Right renal pelvis (tissue), 4 donors: ENCODE results near the gene TTPAL. TPM values are rescaled to one million over a fixed set of nuclear protein-coding genes. Genes with fewer than 3 reads are reported as not detected.

Source experiments
- DNase-seq, 4 donors: peaks; one replicate each; pipeline ENCODE4 v3.0.0-alpha.2; 2013; ENCODE audit warnings: low read depth in 4 of 4, low spot score in 3 of 4, missing footprints in 1 of 4
- polyA plus RNA-seq, 4 donors: library from polyadenylated mRNA; unstranded; fragments of 120-200 nt; gene quantifications; one replicate each; pipeline ENCODE4 v1.2.1, GENCODE V29; 2013; ENCODE audit not compliant: insufficient read length in 4 of 4

Gene TTPAL
- polyA plus RNA-seq, 4 donors: 12.5 to 14.1 (median 13.0) TPM

DNA sequence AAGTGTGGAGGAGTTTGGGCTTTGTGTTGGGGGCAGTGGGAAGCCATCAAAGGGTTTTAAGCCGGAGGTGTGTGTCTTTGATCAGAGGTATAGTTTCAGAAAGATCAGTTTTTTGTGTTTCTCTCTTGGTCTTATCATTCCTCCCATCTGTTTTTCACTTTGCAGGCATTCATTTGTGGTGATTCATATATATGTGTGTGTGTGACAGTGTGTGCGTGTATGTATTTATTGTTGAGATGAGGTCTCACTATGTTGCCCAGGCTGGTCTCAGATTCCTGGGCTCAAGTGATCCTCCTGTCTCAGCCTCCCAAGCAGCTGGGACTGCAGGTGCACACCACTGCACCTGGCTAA, 57.3 kb downstream of the TTPAL start:
- DNase-seq: no peak

DNA sequence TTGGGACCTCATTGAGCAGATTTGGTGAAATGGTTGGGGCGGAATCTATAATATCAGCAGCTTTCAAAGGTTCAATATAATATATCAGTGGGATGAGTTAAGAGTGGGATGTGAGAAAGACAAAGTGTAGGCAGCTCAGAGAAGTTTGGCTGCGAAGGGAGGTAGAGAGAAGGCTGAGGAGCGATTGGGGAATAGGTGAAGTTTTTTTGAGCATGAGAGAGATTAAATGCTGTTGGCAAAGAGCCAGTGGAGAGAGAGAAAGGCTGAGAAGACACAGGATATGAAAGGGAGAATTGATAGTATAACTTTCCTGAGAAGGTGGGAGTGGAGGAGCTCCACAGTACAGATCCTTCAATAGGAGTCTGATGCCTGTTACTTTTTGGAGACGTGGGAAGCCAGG, 58.3 kb downstream of the TTPAL start:
- DNase-seq: no peak

DNA sequence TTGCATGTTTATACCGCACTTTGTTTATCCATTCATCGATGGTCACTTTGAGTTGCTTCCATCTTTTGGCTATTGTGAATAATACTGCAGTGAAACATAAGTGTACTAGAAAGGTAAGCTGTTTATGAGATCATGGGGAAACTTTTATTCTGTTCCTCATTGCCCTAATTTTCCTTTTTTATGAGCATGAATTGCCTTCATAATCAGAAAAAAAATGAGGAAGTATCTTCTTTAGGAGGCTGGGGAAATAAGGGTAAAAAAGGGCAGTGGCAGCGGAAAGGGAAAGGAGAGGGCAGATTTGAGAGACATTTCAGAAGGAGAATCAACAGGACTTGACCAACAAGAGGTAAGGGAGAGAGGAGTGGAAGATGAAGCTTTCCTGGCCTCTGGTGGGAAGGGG, 60.5 kb downstream of the TTPAL start:
- DNase-seq: no peak

DNA sequence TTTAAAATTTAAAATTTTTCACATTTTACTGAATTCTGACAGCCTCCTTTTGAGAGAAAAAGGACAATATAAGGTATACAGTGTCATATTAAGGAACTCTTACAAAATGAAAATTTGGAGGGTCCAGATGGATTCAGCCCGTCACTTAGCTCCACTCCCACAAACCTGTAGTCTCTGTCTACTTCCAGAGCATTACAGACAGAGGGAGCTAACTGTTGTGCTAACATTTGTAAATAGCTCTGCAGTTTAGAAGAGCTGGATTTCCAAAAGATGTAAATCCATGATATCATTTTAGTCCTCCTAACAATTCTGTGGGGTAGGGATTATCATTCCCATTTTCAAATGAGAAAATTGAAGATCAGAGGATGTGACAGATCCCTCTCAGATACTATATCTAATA, 62.3 kb downstream of the TTPAL start:
- DNase-seq: no peak

DNA sequence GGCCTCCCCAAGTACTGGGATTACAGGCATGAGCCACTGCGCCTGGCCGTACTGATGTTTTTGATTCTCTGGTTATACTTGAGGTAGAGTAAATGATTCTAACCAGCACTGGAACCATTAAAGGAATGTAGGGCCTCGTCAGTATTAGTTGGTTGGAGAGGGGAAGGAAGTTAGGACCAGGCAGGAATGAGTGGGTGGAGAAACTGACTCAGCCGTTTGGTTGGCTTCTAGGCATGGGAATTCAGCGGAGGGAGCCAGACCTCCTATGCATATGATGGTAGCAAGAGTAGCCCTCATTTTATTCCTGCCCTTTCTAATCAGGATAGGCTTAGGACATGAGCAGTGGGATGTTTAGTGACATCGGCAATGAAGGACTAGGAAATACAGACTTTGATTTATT, 65.2 kb downstream of the TTPAL start:
- DNase-seq: no peak

DNA sequence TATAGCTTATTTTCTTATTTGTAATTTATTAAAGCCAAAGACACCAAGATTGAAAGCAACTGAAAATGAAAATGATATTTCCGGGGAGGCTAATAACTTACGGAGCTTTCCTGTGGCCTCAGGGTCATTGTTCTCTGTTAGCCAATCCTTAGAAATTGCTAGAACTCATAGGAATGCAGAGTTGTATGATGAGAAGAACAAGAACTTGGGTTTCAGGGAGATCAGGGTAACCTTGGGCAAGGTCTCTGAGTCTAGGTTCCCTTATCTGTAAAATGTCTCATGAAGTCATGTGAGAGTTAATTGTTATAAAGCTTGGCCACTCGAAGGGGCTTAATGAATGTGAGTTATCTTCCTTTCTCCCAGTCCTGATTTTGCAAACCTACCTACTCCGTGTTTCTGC, 66.3 kb downstream of the TTPAL start:
- no peak for DNase-seq

DNA sequence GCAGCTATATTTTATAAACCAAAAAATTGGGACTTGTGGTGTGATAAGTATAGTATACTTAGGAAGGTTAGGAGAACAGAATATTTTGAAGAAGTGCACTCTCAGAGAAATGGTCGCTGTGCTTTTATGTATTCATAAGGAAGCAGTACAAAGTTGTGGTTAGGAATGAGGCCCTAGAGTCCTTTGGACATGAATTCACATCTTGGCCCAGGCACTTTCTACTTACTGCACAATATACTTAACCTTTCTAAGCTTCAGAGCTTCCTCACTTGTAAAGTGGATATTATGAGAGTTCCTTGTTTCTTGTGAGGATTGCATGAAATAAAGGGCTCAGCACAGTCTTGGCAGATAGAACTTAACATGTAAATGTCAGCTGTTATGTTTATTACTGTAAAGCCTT, 67.2 kb downstream of the TTPAL start:
- DNase-seq: no peak

DNA sequence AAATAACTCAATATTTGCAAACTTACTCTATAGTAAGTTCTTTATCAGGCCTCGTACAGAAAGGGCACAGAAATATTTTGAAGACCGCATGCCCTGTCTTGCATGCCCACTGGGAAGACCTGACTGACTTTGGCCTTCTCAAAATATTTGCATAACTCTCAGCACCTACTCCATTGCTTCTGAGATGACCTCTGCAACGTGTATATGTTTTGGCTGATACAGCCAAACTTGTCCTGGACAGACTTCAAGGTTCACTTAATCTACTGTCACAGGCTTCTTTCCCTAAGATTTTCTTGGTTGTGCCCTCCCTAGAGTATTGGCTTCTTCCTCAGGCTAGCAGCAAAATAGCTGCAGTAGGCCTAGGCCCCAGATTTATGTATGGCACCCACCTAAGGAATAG, 67.7 kb downstream of the TTPAL start:
- DNase-seq: no peak

Other genes starting within 250 kb of the TTPAL start
- gene GDAP1L1, start 228.6 kb upstream of the TTPAL start, polyA plus RNA-seq: under 1 TPM in 3 of 4 donors, not detected in 1; 0.22 to 0.49 (median 0.33) TPM
- 1 to 10 TPM; 8.3 to 9.1 (median 8.7) TPM for gene FITM2, start 164.7 kb upstream of the TTPAL start, polyA plus RNA-seq
- gene R3HDML, start 138.8 kb upstream of the TTPAL start, polyA plus RNA-seq: under 1 TPM; 0.15 to 0.46 (median 0.25) TPM
- gene HNF4A, start 120.2 kb upstream of the TTPAL start, polyA plus RNA-seq: 10 to 100 TPM; 42.5 to 54.4 (median 49.6) TPM
- gene SERINC3, start 46.2 kb downstream of the TTPAL start, polyA plus RNA-seq: 10 to 100 TPM; 66.1 to 82.0 (median 77.4) TPM
- gene PKIG, start 106.7 kb downstream of the TTPAL start, polyA plus RNA-seq: 10 to 100 TPM; 61.2 to 73.4 (median 68.2) TPM
- 1 to 10 TPM; 5.9 to 7.5 (median 7.0) TPM for gene ADA, start 175.8 kb downstream of the TTPAL start, polyA plus RNA-seq
- under 1 TPM in 3 of 4 donors, not detected in 1; 0.06 to 0.10 (median 0.07) TPM for gene CCN5, start 239.5 kb downstream of the TTPAL start, polyA plus RNA-seq